AG04450 (cell line): ENCODE measurements around the gene NKAIN2. TPM values are rescaled to one million over a fixed set of nuclear protein-coding genes. Genes with fewer than 3 reads are reported as not detected.
"Not testable (repeated sequence)": the region's sequence is repeated elsewhere in the genome, so short reads cannot be mapped to it uniquely, and the experiment has no call there.

Source experiments
- CTCF ChIA-PET: fragments of 300-600, 350-600 bp; formaldehyde crosslinking; extraction: SDS; loops from one replicate; lab custom pipeline; 2022; ENCODE audit warnings: antibody characterized with exemption, inconsistent platforms; lab: Charles Lee
- POLR2A ChIA-PET: fragments of 350-600 bp; formaldehyde crosslinking; extraction: SDS; loops from one replicate; lab custom pipeline; 2021; ENCODE audit warnings: antibody characterized with exemption, inconsistent platforms; lab: Yijun Ruan, JAX
- DNase-seq: peaks from one replicate; pipeline ENCODE4 v3.0.0-alpha.2; 2011; ENCODE audit warnings: low read depth, low spot score
- H3K27ac ChIP-seq: one replicate; pipeline ENCODE4 v1.5.1; 2012; ENCODE audit warnings: low read depth, low read length, control low read depth
- H3K27me3 ChIP-seq: one replicate; pipeline ENCODE4 v1.6.0; 2012; ENCODE audit warnings: low read length; ENCODE audit not compliant: control insufficient read depth, insufficient read depth
- H3K4me3 ChIP-seq: 2 replicates; pipeline ENCODE4 v1.5.1; 2011; ENCODE audit warnings: mild to moderate bottlenecking, low read depth, low read length, control low read depth
- H3K9me3 ChIP-seq: 2 replicates; pipeline ENCODE4 v1.5.1; 2012; ENCODE audit warnings: low read length; ENCODE audit not compliant: control insufficient read depth, insufficient read depth
- CTCF ChIP-seq: IDR thresholded peaks from 2 replicates; pipeline ENCODE4 v1.5.1; 2011; ENCODE audit warnings: low read depth, low read length, control low read depth, inconsistent platforms
- polyA plus RNA-seq: library from polyadenylated mRNA; depleted of rRNA; stranded (reverse); fragments of >200 nt; gene quantifications from 2 replicates; pipeline ENCODE4 v1.2.3, GENCODE V29; 2011

The NKAIN2 gene
- polyA plus RNA-seq, 1 experiment = not detected

DNA sequence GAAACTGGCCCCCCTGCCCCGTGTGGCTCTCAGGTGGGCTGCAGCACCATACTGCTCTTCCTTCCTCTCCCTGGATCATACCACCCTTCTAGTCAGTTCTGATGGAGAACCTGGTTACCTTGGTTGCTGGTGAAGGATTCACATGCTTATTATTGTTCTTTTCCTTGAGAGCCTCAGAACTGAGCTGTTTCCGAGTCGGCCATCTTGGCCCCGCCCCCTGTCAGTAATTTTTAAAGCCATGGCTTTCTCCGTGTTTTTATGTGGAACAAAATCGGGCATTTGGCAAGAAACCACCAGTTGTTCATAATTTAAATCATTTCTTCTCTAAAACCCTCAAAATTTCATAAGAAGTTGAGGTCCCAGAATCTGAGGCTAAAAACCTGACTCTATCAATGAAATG, 493.8 kb downstream of the NKAIN2 start:
- POLR2A ChIA-PET = no interaction called here
- CTCF ChIA-PET = no interaction called here

GRCh38 chr6:124298730-124299129, 495.1 kb downstream of the NKAIN2 start:
- H3K9me3 ChIP-seq = no peaks in the 10 kb centered on the region
- no peak for DNase-seq
- no peak overlapping the region for H3K27ac ChIP-seq
- POLR2A ChIA-PET = no interaction called here
- CTCF ChIA-PET = no interaction called here
- no peak for TF ChIP-seq CTCF
- H3K4me3 ChIP-seq = no peak overlapping the region
- no peaks in the 10 kb centered on the region for H3K27me3 ChIP-seq

More for the DNA sequence above, 493.8 kb downstream of the NKAIN2 start:
- Histone ChIP-seq H3K27me3 (no peaks in the 10 kb centered on the region), H3K4me3 (no peak overlapping the region), H3K9me3 (no peaks in the 10 kb centered on the region), H3K27ac (no peak overlapping the region)
- no peak for DNase-seq
- no peak for TF ChIP-seq CTCF

DNA sequence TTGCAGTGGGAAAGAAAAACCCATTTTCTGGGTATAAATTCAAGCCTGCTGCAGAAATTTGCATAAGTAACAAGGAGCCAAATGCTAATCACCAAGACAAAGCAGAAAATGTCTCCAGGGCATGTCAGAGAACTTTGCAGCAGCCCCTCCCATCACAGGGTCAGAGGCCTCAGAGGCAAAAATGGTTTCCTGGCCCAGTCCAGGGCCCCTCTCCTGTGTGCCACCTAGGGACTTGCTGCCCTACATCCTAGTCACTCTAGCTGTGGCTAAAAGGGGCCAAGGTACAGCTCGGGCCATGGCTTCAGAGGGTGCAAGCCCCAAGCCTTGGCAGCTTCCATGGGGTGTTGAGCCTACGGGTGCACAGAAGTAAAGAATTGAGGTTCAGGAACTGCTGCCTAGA, 497.2 kb downstream of the NKAIN2 start:
- POLR2A ChIA-PET, H3K9me3 ChIP-seq, H3K4me3 ChIP-seq, H3K27me3 ChIP-seq, H3K27ac ChIP-seq, DNase-seq, CTCF ChIA-PET: not testable (repeated sequence)

DNA sequence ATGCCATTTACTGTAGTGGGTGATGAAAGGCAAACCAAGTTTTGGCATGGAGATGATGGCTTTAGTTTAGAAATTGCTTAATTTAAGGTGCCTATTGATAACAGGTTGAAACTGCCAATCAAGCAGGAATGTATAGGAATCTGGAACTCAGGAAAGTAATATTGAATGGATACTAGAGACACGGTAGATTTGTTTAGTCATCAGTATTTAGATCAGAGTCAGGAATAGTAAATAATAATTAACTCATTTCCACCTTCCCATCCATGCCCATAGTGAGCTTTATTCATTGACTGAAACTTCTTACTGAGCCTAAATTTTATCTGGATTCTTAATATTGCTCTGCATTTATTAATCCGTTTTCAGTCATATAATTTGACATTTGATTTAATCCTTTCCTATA, 500.3 kb downstream of the NKAIN2 start:
- DNase-seq = no peak
- ChIA-PET CTCF (no interaction called here), POLR2A (no interaction called here)
- Histone ChIP-seq H3K27me3 (no peaks in the 10 kb centered on the region), H3K9me3 (no peaks in the 10 kb centered on the region), H3K27ac (no peak overlapping the region), H3K4me3 (no peak overlapping the region)
- no peak for TF ChIP-seq CTCF

- POLR2A ChIA-PET = no interaction called here
- Histone ChIP-seq H3K27me3 (no peaks in the 10 kb centered on the region), H3K27ac (no peak overlapping the region), H3K4me3 (no peak overlapping the region), H3K9me3 (no peaks in the 10 kb centered on the region)
- no peak for TF ChIP-seq CTCF
- no peak for DNase-seq
- CTCF ChIA-PET = no interaction called here
These were observed 506.5 kb downstream of the NKAIN2 start for GRCh38 chr6:124310139-124310538.

- DNase-seq = no peak
- POLR2A ChIA-PET = no interaction called here
- TF ChIP-seq CTCF = no peak
- H3K9me3 ChIP-seq = no peaks in the 10 kb centered on the region
- no peak overlapping the region for H3K4me3 ChIP-seq
- no peak overlapping the region for H3K27ac ChIP-seq
- H3K27me3 ChIP-seq = no peaks in the 10 kb centered on the region
- CTCF ChIA-PET = no interaction called here
These were observed 515.7 kb downstream of the NKAIN2 start for GRCh38 chr6:124319410-124319809.
